ENCODE results near the gene MCL1. TPM values are rescaled to one million over a fixed set of nuclear protein-coding genes. Genes with fewer than 3 reads are reported as not detected.

Gene MCL1
- total and polyA plus RNA-seq, 2 donors (not counting 1 experiment from before 2014, with no cell fraction given): 108 to 233 TPM

DNA sequence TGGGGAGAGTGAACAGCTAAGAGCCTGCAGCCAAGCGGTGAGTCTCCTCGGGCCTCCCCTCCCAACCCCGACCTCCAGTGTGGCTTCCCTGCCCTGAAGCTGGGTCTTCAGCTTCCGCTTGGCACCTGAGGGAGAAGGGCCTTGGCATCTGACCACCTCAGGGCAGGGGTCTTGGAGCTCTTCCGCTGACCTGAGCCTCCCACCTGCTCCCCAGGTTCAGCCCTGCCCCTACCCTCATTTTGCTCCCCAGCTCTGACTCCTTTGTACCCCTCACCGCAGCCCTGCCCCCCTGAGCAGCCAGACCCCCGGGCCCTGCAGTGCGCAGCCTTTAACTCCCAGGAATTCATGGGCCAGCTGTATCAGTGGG lies 25.3 kb downstream of the MCL1 start:
- H2AFZ ChIP-seq (ENCODE audit: low read length): no peak overlapping the region
- no peaks in the 10 kb centered on the region for H3K9me3 ChIP-seq (ENCODE audit: control insufficient read depth, insufficient read depth, low read depth, low read length)
- no peak overlapping the region for H3K4me2 ChIP-seq (ENCODE audit: extremely low read depth, insufficient read depth, low read length)
- H3K4me1 ChIP-seq (ENCODE audit: control insufficient read depth, extremely low read depth, insufficient read depth, low read length): peaks cover 14% of the 10 kb centered on the region
- no peak overlapping the region for H3K9ac ChIP-seq (ENCODE audit: insufficient read depth, low read length)
- DNase-seq (ENCODE audit: low read depth in 2 of 2): no peak
- no peaks in the 10 kb centered on the region for H3K79me2 ChIP-seq (ENCODE audit: control insufficient read depth, insufficient read depth, low read length)
- no peak overlapping the region for H3K4me3 ChIP-seq (replicated peaks in 1 of 4; ENCODE audit: control extremely low read depth in 1 of 4, insufficient read depth in 1 of 4, low read depth in 3 of 4, low read length in 4 of 4)
- no peaks in the 10 kb centered on the region for H3K27me3 ChIP-seq (ENCODE audit: control insufficient read depth, insufficient read depth, low read length)
- TF ChIP-seq EZH2 (IDR thresholded peaks at IDR 0.05; ENCODE audit: low read length, missing control alignments): no peak
- TF ChIP-seq, protein P1, sequence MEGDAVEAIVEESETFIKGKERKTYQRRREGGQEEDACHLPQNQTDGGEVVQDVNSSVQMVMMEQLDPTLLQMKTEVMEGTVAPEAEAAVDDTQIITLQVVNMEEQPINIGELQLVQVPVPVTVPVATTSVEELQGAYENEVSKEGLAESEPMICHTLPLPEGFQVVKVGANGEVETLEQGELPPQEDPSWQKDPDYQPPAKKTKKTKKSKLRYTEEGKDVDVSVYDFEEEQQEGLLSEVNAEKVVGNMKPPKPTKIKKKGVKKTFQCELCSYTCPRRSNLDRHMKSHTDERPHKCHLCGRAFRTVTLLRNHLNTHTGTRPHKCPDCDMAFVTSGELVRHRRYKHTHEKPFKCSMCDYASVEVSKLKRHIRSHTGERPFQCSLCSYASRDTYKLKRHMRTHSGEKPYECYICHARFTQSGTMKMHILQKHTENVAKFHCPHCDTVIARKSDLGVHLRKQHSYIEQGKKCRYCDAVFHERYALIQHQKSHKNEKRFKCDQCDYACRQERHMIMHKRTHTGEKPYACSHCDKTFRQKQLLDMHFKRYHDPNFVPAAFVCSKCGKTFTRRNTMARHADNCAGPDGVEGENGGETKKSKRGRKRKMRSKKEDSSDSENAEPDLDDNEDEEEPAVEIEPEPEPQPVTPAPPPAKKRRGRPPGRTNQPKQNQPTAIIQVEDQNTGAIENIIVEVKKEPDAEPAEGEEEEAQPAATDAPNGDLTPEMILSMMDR (conservative IDR thresholded peaks at IDR 0.05 in 1 of 2, IDR thresholded peaks at IDR 0.05 in 1 of 2; ENCODE audit: low read depth in 1 of 2, low read length in 2 of 2): no peak
- H3K27ac ChIP-seq (ENCODE audit: insufficient read depth, low read length): no peak overlapping the region
- no peaks in the 10 kb centered on the region for H4K20me1 ChIP-seq (ENCODE audit: control insufficient read depth, extremely low read depth, insufficient read depth, low read length)
- peaks cover 9% of the 10 kb centered on the region for H3K36me3 ChIP-seq (ENCODE audit: control insufficient read depth, insufficient read depth, low read length)

DNA sequence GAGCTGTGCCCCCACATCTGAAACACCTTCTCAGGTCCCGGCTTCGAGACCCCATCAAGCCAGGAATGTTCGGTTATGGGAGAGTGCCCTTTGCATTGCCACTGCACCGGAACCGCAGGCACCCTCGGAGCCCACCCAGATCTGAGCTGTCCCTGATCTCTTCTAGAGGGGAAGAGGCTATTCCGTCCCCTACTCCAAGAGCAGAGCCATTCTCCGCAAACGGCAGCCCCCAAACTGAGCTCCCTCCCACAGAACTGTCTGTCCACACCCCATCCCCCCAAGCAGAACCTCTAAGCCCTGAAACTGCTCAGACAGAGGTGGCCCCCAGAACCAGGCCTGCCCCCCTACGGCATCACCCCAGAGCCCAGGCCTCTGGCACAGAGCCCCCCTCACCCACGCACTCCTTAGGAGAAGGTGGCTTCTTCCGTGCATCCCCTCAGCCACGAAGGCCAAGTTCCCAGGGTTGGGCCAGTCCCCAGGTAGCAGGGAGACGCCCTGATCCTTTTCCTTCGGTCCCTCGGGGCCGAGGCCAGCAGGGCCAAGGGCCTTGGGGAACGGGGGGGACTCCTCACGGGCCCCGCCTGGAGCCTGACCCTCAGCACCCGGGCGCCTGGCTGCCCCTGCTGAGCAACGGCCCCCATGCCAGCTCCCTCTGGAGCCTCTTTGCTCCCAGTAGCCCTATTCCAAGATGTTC lies 25.9 kb downstream of the MCL1 start:
- TF ChIP-seq, protein P1 (conservative IDR thresholded peaks at IDR 0.05 in 1 of 2, IDR thresholded peaks at IDR 0.05 in 1 of 2; ENCODE audit: low read depth in 1 of 2, low read length in 2 of 2): no peak
- TF ChIP-seq EZH2 (IDR thresholded peaks at IDR 0.05; ENCODE audit: low read length, missing control alignments): no peak

DNA sequence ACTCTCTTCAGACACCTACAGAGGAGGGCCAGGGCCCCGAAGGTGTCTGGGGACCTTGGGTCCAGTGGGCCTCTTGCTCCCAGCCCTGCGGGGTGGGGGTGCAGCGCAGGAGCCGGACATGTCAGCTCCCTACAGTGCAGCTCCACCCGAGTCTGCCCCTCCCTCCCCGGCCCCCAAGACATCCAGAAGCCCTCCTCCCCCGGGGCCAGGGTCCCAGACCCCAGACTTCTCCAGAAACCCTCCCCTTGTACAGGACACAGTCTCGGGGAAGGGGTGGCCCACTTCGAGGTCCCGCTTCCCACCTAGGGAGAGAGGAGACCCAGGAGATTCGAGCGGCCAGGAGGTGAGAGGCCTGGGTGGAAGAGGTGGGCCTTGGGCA lies 26.5 kb downstream of the MCL1 start:
- Histone ChIP-seq H3K36me3 (ENCODE audit: control insufficient read depth, insufficient read depth, low read length) (peaks cover 9% of the 10 kb centered on the region), H4K20me1 (ENCODE audit: control insufficient read depth, extremely low read depth, insufficient read depth, low read length) (no peaks in the 10 kb centered on the region), H3K79me2 (ENCODE audit: control insufficient read depth, insufficient read depth, low read length) (no peaks in the 10 kb centered on the region), H2AFZ (ENCODE audit: low read length) (no peak overlapping the region), H3K4me1 (ENCODE audit: control insufficient read depth, extremely low read depth, insufficient read depth, low read length) (peaks cover 14% of the 10 kb centered on the region), H3K4me2 (ENCODE audit: extremely low read depth, insufficient read depth, low read length) (no peak overlapping the region), H3K9me3 (ENCODE audit: control insufficient read depth, insufficient read depth, low read depth, low read length) (no peaks in the 10 kb centered on the region), H3K27ac (ENCODE audit: insufficient read depth, low read length) (peak overlapping the region; percentile 69), H3K27me3 (ENCODE audit: control insufficient read depth, insufficient read depth, low read length) (no peaks in the 10 kb centered on the region), H3K4me3 (replicated peaks in 1 of 4; ENCODE audit: control extremely low read depth in 1 of 4, insufficient read depth in 1 of 4, low read depth in 3 of 4, low read length in 4 of 4) (no peak overlapping the region), H3K9ac (ENCODE audit: insufficient read depth, low read length) (no peak overlapping the region)
- DNase-seq (ENCODE audit: low read depth in 2 of 2): no peak
- no peak for TF ChIP-seq EZH2 (IDR thresholded peaks at IDR 0.05; ENCODE audit: low read length, missing control alignments)
- TF ChIP-seq, protein P1 (conservative IDR thresholded peaks at IDR 0.05 in 1 of 2, IDR thresholded peaks at IDR 0.05 in 1 of 2; ENCODE audit: low read depth in 1 of 2, low read length in 2 of 2): no peak

More for the DNA sequence above, 25.9 kb downstream of the MCL1 start:
- H3K4me3 ChIP-seq (replicated peaks in 1 of 4; ENCODE audit: control extremely low read depth in 1 of 4, insufficient read depth in 1 of 4, low read depth in 3 of 4, low read length in 4 of 4): no peak overlapping the region
- no peak overlapping the region for H3K4me2 ChIP-seq (ENCODE audit: extremely low read depth, insufficient read depth, low read length)
- DNase-seq (ENCODE audit: low read depth in 2 of 2): no peak
- H3K27ac ChIP-seq (ENCODE audit: insufficient read depth, low read length): peak overlapping the region; percentile 69
- H3K9ac ChIP-seq (ENCODE audit: insufficient read depth, low read length): no peak overlapping the region
- no peaks in the 10 kb centered on the region for H3K79me2 ChIP-seq (ENCODE audit: control insufficient read depth, insufficient read depth, low read length)
- no peak overlapping the region for H2AFZ ChIP-seq (ENCODE audit: low read length)
- no peaks in the 10 kb centered on the region for H3K9me3 ChIP-seq (ENCODE audit: control insufficient read depth, insufficient read depth, low read depth, low read length)
- no peaks in the 10 kb centered on the region for H3K27me3 ChIP-seq (ENCODE audit: control insufficient read depth, insufficient read depth, low read length)
- H3K36me3 ChIP-seq (ENCODE audit: control insufficient read depth, insufficient read depth, low read length): peaks cover 9% of the 10 kb centered on the region
- no peaks in the 10 kb centered on the region for H4K20me1 ChIP-seq (ENCODE audit: control insufficient read depth, extremely low read depth, insufficient read depth, low read length)
- H3K4me1 ChIP-seq (ENCODE audit: control insufficient read depth, extremely low read depth, insufficient read depth, low read length): peaks cover 14% of the 10 kb centered on the region
